HCT116 (cell line): ENCODE results near the gene LACTBL1. TPM values are rescaled to one million over a fixed set of nuclear protein-coding genes. Genes with fewer than 3 reads are reported as not detected.

Experiments used
- ATAC-seq: fragments of 200-7000 bp; cut with Tn5 transposase; 2 replicates; pipeline ENCODE4 v1.9.1; 2020; ENCODE audit warnings: mild to moderate bottlenecking, moderate library complexity
- BruUV-seq: library from RNA; stranded (reverse); fragments of 400-500 nt; replicated peaks from 2 replicates; lab custom pipeline; 2021; lab: Mats Ljungman, UMichigan
- CTCF ChIA-PET: fragments of 300-600 bp; sonication (Branson Sonifier 250); formaldehyde crosslinking; loops from one replicate; lab custom pipeline; 2021; ENCODE audit warnings: antibody characterized with exemption; lab: Charles Lee
- POLR2A ChIA-PET: fragments of 300-600, 350-600 bp; sonication (Branson Sonifier 250); formaldehyde crosslinking; loops from one replicate; lab custom pipeline; 2021; ENCODE audit warnings: antibody characterized with exemption; lab: Charles Lee
- RAD21 ChIA-PET, 2 experiments: fragments of 300-600 bp; sonication (Branson Sonifier 250); formaldehyde crosslinking; loops; one replicate each; lab custom pipeline; 2023; ENCODE audit warnings: low total read pairs in 2 of 2; ENCODE audit not compliant: uncharacterized antibody in 2 of 2, unreplicated experiment in 2 of 2, low non-redundant PET in 1 of 2; lab: Charles Lee
- DNase-seq: peaks from one replicate; pipeline ENCODE4 v3.0.0-alpha.2; 2010; ENCODE audit warnings: low read depth, low spot score
- H2AFZ ChIP-seq: fragments of 200-600 bp; shearing (Covaris generic), sonication (generic); 2 replicates; pipeline ENCODE4 v1.6.1; 2017; ENCODE audit warnings: low read depth, mixed run types, mixed read lengths, antibody characterized with exemption, low read length; ENCODE audit not compliant: poor library complexity, severe bottlenecking
- H3K27ac ChIP-seq: 2 replicates; pipeline ENCODE4 v1.5.1; 2012; ENCODE audit warnings: low read depth, low read length
- H3K27me3 ChIP-seq: fragments of 200-600 bp; sonication (generic); 2 replicates; pipeline ENCODE4 v1.6.1; 2016; ENCODE audit warnings: mixed run types, low read length, mixed read lengths; ENCODE audit not compliant: insufficient read depth
- H3K36me3 ChIP-seq, 2 experiments: fragments of 200-500 bp in 1 of 2; fragments of 200-600 bp in 1 of 2; sonication (Bioruptor generic) in 1 of 2; sonication (generic) in 1 of 2; 2 replicates each; pipeline versions ENCODE4 v1.5.1 to v1.6.1; 2014 to 2016; ENCODE audit warnings: low read length in 2 of 2, inconsistent platforms in 1 of 2, mixed read lengths in 1 of 2, mixed run types in 1 of 2; ENCODE audit not compliant: insufficient read depth in 2 of 2, control insufficient read depth in 1 of 2
- H3K4me1 ChIP-seq, 2 experiments: fragments of 200-600 bp in 1 of 2; sonication (generic) in 1 of 2; 2 replicates each; pipeline versions ENCODE4 v1.5.1 to v1.6.1; 2012 to 2017; ENCODE audit warnings: low read length in 2 of 2, inconsistent platforms in 1 of 2, mild to moderate bottlenecking in 1 of 2, mixed read lengths in 1 of 2, mixed run types in 1 of 2, moderate library complexity in 1 of 2; ENCODE audit not compliant: insufficient read depth in 2 of 2, control insufficient read depth in 1 of 2
- H3K4me2 ChIP-seq: fragments of 200-600 bp; sonication (generic); 2 replicates; pipeline ENCODE4 v1.6.1; 2017; ENCODE audit warnings: mixed run types, low read length, mixed read lengths
- H3K4me3 ChIP-seq, 2 experiments: fragments of 200-600 bp in 1 of 2; sonication (generic) in 1 of 2; replicated peaks in 1 of 2; 2 replicates each; pipeline ENCODE4 v1.5.1; 2011 to 2016; ENCODE audit warnings: low read length in 2 of 2, control low read depth in 1 of 2, low read depth in 1 of 2, mild to moderate bottlenecking in 1 of 2, mixed read lengths in 1 of 2, mixed run types in 1 of 2
- H3K79me2 ChIP-seq: fragments of 200-600 bp; sonication (generic); 2 replicates; pipeline ENCODE4 v1.6.1; 2017; ENCODE audit warnings: mild to moderate bottlenecking, mixed run types, low read length, moderate library complexity, mixed read lengths; ENCODE audit not compliant: insufficient read depth
- H3K9ac ChIP-seq: fragments of 200-600 bp; sonication (generic); 2 replicates; pipeline ENCODE4 v1.6.1; 2016; ENCODE audit warnings: low read length, mixed read lengths
- H3K9me2 ChIP-seq: fragments of 200-600 bp; sonication (generic), shearing (Covaris generic); 2 replicates; pipeline ENCODE4 v1.6.1; 2017; ENCODE audit warnings: mixed run types, mild to moderate bottlenecking, moderate library complexity; ENCODE audit not compliant: insufficient read depth
- H3K9me3 ChIP-seq, 2 experiments: fragments of 200-500 bp in 1 of 2; fragments of 200-600 bp in 1 of 2; sonication (Bioruptor generic) in 1 of 2; sonication (generic) in 1 of 2; 2 replicates each; pipeline ENCODE4 v1.6.1; 2014 to 2017; ENCODE audit warnings: low read length in 2 of 2, mixed read lengths in 2 of 2, inconsistent platforms in 1 of 2, low read depth in 1 of 2, mild to moderate bottlenecking in 1 of 2, mixed run types in 1 of 2, moderate library complexity in 1 of 2; ENCODE audit not compliant: control insufficient read depth in 1 of 2, insufficient read depth in 1 of 2
- H4K20me1 ChIP-seq: fragments of 200-600 bp; sonication (generic), shearing (Covaris generic); 2 replicates; pipeline ENCODE4 v1.6.1; 2017; ENCODE audit warnings: mixed run types, mild to moderate bottlenecking, moderate library complexity; ENCODE audit not compliant: insufficient read depth
- ATF3 ChIP-seq: IDR thresholded peaks from 2 replicates; pipeline ENCODE4 v1.6.1; 2012
- CBX3 ChIP-seq: IDR thresholded peaks from 2 replicates; pipeline ENCODE4 v1.6.1; 2012; ENCODE audit warnings: low read depth
- CEBPB ChIP-seq: IDR thresholded peaks from 2 replicates; pipeline ENCODE4 v1.6.1; 2012; ENCODE audit warnings: low read depth
- CTCF ChIP-seq, 3 experiments: fragments of 200-600 bp in 1 of 3; sonication (generic) in 1 of 3; IDR thresholded peaks in 2 of 3; conservative IDR thresholded peaks in 1 of 3; 2 replicates each; pipeline ENCODE4 v1.5.1; 2012 to 2017; ENCODE audit warnings: low read depth in 2 of 3, low read length in 2 of 3, antibody characterized with exemption in 1 of 3, borderline replicate concordance in 1 of 3, control low read depth in 1 of 3, mild to moderate bottlenecking in 1 of 3, mixed read lengths in 1 of 3, mixed run types in 1 of 3, moderate library complexity in 1 of 3; ENCODE audit not compliant: insufficient read depth in 1 of 3
- EZH2 ChIP-seq: fragments of 200-600 bp; sonication (generic); IDR thresholded peaks from 2 replicates; pipeline ENCODE4 v1.6.1; 2017; ENCODE audit warnings: antibody characterized with exemption, mixed run types
- EZH2phosphoT487 ChIP-seq: fragments of 200-600 bp; IDR thresholded peaks from 2 replicates; pipeline ENCODE4 v1.6.1; 2018; ENCODE audit warnings: antibody characterized with exemption, borderline replicate concordance
- FOSL1 ChIP-seq: IDR thresholded peaks from 2 replicates; pipeline ENCODE4 v1.6.1; 2012; ENCODE audit warnings: low read depth
- JUND ChIP-seq: IDR thresholded peaks from 2 replicates; pipeline ENCODE4 v1.6.1; 2012
- MAX ChIP-seq: IDR thresholded peaks from 2 replicates; pipeline ENCODE4 v1.6.1; 2012
- POLR2A ChIP-seq: IDR thresholded peaks from 2 replicates; pipeline ENCODE4 v1.7.0; 2011; ENCODE audit warnings: borderline replicate concordance; ENCODE audit not compliant: insufficient read depth, insufficient read length; ENCODE audit errors: extremely low read depth
- POLR2AphosphoS5 ChIP-seq: IDR thresholded peaks from 2 replicates; pipeline ENCODE4 v1.6.1; 2011; ENCODE audit warnings: mild to moderate bottlenecking, low read depth, low read length, moderate library complexity
- REST ChIP-seq: IDR thresholded peaks from 2 replicates; pipeline ENCODE4 v1.6.1; 2012; ENCODE audit warnings: low read depth
- SIN3A ChIP-seq: IDR thresholded peaks from 2 replicates; pipeline ENCODE4 v1.6.1; 2012; ENCODE audit warnings: low read depth
- SP1 ChIP-seq: IDR thresholded peaks from 2 replicates; pipeline ENCODE4 v1.6.1; 2012; ENCODE audit warnings: low read depth
- TCF7L2 ChIP-seq: IDR thresholded peaks from 2 replicates; pipeline ENCODE4 v1.7.0; 2011; ENCODE audit warnings: borderline replicate concordance, inconsistent platforms; ENCODE audit not compliant: insufficient read depth, insufficient read length; ENCODE audit errors: extremely low read depth
- YY1 ChIP-seq: IDR thresholded peaks from 2 replicates; pipeline ENCODE4 v1.6.1; 2011; ENCODE audit warnings: low read length, low read depth, moderate library complexity, mild to moderate bottlenecking; ENCODE audit not compliant: insufficient replicate concordance; ENCODE audit errors: extremely low read depth
- ZBTB33 ChIP-seq: IDR thresholded peaks from 2 replicates; pipeline ENCODE4 v1.6.1; 2011; ENCODE audit warnings: mild to moderate bottlenecking, low read length, moderate library complexity; ENCODE audit not compliant: insufficient replicate concordance; ENCODE audit errors: extremely low read depth
- ZFX ChIP-seq: fragments of 450-650 bp; IDR thresholded peaks from 2 replicates; pipeline ENCODE4 v1.6.1; 2017
- ZNF274 ChIP-seq: fragments of 200-500 bp; sonication (Bioruptor generic); IDR thresholded peaks from 2 replicates; pipeline ENCODE4 v1.6.1; 2014; ENCODE audit warnings: mild to moderate bottlenecking, low read depth, low read length, inconsistent platforms
- intact Hi-C: fragments of 100-400 bp; cut with micrococcal nuclease; formaldehyde crosslinking; loops from 2 replicates; pipeline ENCODE4 v1.10.0; 2022
- total RNA-seq: library from RNA; stranded (reverse); gene quantifications from one replicate; pipeline ENCODE4 v1.2.1, GENCODE V29; 2021; ENCODE audit not compliant: unreplicated experiment

Gene LACTBL1
- total RNA-seq, 1 experiment from 2014 or later: not detected

- RAD21 ChIA-PET: no interaction called here
- BruUV-seq: no TSS peak
- H3K27ac ChIP-seq: no peak overlapping the region
These were observed 1.5 kb downstream of the LACTBL1 start for GRCh38 chr1:22971161-22971560.

More at GRCh38 chr1:22971161-22971560, 1.5 kb downstream of the LACTBL1 start:
- Histone ChIP-seq H3K36me3 (no peaks in the 10 kb centered on the region), H3K9me2 (no peaks in the 10 kb centered on the region), H4K20me1 (no peaks in the 10 kb centered on the region), H3K4me1 (peaks cover 4 to 8% of the 10 kb centered on the region in 2 experiments; a peak in 2 of 4 replicates), H3K4me2 (no peak overlapping the region), H3K27me3 (peaks cover 6% of the 10 kb centered on the region; the same call in 1 of the 2 replicates), H3K4me3 (no peak overlapping the region), H2AFZ (no peak overlapping the region), H3K79me2 (no peaks in the 10 kb centered on the region), H3K9me3 (no peaks in the 10 kb centered on the region), H3K9ac (no peak overlapping the region)
- DNase-seq: no peak
- intact Hi-C loops: loop anchor here (10.0 kb wide), 1 partner anchor 434 kb away; no protein-coding TSS in a partner anchor
- ChIA-PET POLR2A (interaction anchor here (0.7 kb wide), 1 partner anchor 207 kb away, joined by 3 read pairs; no protein-coding TSS in a partner anchor), CTCF (interaction anchor here (1.6 kb wide), 1 partner anchor 569 kb away, joined by 3 read pairs; no protein-coding TSS in a partner anchor)
- ATAC-seq: no peak
- TF ChIP-seq FOSL1: no peak
- TF ChIP-seq ATF3: no peak
- no peak for TF ChIP-seq EZH2phosphoT487
- no peak for TF ChIP-seq MAX
- no peak for TF ChIP-seq JUND
- no peak for TF ChIP-seq EZH2
- no peak for TF ChIP-seq CTCF (IDR thresholded peaks at IDR 0.05 in 2 of 3, conservative IDR thresholded peaks at IDR 0.05 in 1 of 3; ENCODE audit: borderline replicate concordance in 1 of 3, insufficient read depth in 1 of 3, low read depth in 2 of 3, low read length in 2 of 3)
- no peak for TF ChIP-seq ZFX
- no peak for TF ChIP-seq POLR2A
- no peak for TF ChIP-seq SP1
- no peak for TF ChIP-seq ZBTB33
- TF ChIP-seq POLR2AphosphoS5: no peak
- no peak for TF ChIP-seq ZNF274
- no peak for TF ChIP-seq CEBPB
- TF ChIP-seq CBX3: no peak
- TF ChIP-seq REST: no peak
- no peak for TF ChIP-seq SIN3A
- TF ChIP-seq YY1: no peak
- TF ChIP-seq TCF7L2: no peak
